Stimulated activated CD4-positive, alpha-beta T cell treated with anti-CD3 and anti-CD28 coated beads, Interleukin-12 subunit alpha, Interleukin-12 subunit beta, amount 100 ng/mL, for 48 hours (primary cell): ENCODE results near the gene IL17RC.
"Not testable (repeated sequence)": the region's sequence is repeated elsewhere in the genome, so short reads cannot be mapped to it uniquely, and the experiment has no call there.

Experiments used
- DNase-seq, 3 donors: peaks; one replicate each; pipeline ENCODE4 v3.0.0-alpha.2; 2020; ENCODE audit warnings: low read depth in 2 of 3, low spot score in 1 of 3

IL17RC gene, protein sequence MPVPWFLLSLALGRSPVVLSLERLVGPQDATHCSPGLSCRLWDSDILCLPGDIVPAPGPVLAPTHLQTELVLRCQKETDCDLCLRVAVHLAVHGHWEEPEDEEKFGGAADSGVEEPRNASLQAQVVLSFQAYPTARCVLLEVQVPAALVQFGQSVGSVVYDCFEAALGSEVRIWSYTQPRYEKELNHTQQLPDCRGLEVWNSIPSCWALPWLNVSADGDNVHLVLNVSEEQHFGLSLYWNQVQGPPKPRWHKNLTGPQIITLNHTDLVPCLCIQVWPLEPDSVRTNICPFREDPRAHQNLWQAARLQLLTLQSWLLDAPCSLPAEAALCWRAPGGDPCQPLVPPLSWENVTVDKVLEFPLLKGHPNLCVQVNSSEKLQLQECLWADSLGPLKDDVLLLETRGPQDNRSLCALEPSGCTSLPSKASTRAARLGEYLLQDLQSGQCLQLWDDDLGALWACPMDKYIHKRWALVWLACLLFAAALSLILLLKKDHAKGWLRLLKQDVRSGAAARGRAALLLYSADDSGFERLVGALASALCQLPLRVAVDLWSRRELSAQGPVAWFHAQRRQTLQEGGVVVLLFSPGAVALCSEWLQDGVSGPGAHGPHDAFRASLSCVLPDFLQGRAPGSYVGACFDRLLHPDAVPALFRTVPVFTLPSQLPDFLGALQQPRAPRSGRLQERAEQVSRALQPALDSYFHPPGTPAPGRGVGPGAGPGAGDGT

GRCh38 chr3:9916734-9917680, at the start of gene IL17RC:
TSS of gene IL17RC (plus strand) at chr3:9917098. CDS start at chr3:9917316, 218 bp downstream.
- DNase-seq = peak in 1 of 3 donors; percentile 46

GRCh38 chr3:9867106-9867505, 49.8 kb upstream of the IL17RC start:
- DNase-seq = no peak

- no peak for DNase-seq
Measured at GRCh38 chr3:9869955-9870354, 46.9 kb upstream of the IL17RC start.

- no peak for DNase-seq
Measured at GRCh38 chr3:9870978-9871377, 45.9 kb upstream of the IL17RC start.

DNA sequence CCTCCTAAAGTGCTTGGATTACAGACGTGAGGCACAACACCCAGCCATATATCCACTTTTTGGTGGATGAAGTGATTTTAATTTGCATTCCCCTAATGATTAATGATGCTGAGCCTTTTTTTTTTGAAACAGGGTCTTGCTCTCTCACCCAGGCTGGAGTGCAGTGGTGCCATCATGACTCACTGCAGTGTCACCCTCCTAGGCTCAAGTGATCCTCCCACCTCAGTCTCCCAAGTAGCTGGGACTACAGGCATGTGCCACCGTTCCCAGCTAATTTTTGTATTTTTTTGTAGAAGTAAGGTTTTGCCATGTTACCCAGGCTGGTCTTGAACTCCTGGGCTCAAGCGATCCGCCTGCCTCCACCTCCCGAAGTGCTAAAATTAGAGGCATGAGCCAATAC, 44.8 kb upstream of the IL17RC start:
- DNase-seq = not testable (repeated sequence)

GRCh38 chr3:9875448-9875847, 41.5 kb upstream of the IL17RC start:
- DNase-seq = no peak

DNA sequence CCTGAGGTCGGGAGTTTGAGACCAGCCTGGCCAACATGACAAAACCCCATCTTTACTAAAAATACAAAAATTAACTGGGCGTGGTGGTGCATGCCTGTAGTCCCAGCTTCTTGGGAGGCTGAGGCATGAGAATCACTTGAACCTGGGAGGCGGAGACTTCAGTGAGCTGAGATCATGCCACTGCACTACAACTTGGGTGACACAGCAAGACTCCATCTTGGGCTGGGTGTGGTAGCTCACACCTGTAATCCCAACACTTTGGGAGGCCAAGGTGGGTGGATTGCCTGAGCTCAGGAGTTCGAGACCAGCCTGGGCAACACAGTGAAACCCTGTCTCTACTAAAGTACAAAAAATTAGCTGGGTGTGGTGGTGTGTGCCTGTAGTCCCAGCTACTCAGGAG, 40.6 kb upstream of the IL17RC start:
- not testable (repeated sequence) for DNase-seq

DNA sequence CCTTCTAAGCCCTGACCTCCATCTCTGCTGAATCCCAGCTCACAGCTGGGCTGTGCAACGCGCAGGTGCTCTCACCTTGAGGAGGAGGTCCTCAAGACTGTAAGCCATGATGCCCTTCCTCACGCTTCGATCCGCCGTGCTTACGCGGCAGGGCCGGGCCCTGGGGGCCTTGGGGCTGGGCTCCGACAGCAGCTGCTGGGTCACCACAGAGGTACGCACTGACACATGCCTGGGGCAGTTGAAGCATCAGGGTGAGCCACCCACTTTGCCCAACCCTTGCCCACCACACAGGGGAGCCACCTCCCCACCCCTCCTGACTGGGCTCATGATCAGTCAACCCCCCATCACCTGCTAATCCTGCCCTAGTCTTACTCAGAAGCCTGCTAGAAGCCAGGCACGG, 39.9 kb upstream of the IL17RC start:
- DNase-seq = no peak

GRCh38 chr3:9878700-9879099, 38.2 kb upstream of the IL17RC start:
- DNase-seq = no peak

- DNase-seq = no peak
Measured at GRCh38 chr3:9879830-9880549, 36.9 kb upstream of the IL17RC start, which contains the start of gene CIDEC. TSS of gene CIDEC (minus strand) at chr3:9880253. CDS start at chr3:9878486, 1,767 bp downstream.

DNA sequence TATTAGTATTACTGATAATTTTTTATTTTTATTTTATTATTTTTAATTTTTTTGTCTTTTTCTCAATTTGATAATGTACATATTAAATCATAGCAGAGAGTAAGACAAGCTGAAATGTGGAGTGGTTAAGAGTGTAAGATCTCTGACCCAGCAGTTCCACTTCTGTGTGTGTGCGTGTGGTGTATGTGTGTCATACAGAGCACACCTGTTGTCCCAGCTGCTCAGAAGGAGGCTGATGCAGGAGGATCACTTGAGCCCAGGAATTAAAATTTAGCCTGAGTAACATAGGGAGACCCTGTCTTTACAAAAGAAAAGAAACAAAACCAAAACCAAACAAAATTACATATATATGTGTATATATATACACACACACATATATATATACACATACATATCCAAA, 35.5 kb upstream of the IL17RC start:
- DNase-seq = no peak

- DNase-seq = no peak
Measured at GRCh38 chr3:9883706-9884554, 33.0 kb upstream of the IL17RC start.

DNA sequence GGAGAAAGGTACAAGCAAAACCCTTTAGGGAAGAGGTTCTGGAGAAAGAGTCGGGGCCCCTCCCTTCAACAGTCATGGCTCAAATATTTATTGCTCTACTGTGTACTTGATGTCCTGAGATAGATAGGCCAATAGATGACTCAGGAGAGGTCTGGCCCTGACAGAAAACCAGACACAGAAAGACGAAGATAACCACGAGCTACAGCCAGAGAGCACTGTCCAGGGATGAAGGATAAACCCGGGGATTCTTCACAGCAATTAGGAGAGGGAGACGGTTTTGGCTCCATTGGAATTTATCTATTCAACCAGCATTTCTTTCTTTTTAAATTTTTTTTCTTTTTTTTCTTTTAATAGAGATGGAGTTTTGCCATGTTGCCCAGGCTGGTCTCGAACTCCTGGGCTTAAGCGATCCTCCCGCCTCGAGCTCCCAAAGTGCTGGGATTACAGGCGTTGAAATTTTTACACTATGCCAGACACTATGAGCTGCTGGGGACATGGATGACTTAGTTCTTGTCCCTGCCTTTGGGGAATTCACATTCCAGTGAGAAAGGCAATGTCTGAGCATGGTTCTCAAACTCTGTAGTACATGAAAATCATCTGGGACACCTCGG, 32.2 kb upstream of the IL17RC start:
- DNase-seq = no peak

GRCh38 chr3:9886328-9886727, 30.6 kb upstream of the IL17RC start:
- DNase-seq = no peak

- DNase-seq = no peak
Measured at GRCh38 chr3:9887480-9887879, 29.4 kb upstream of the IL17RC start.

- no peak for DNase-seq
Measured at GRCh38 chr3:9888540-9888939, 28.4 kb upstream of the IL17RC start.

DNA sequence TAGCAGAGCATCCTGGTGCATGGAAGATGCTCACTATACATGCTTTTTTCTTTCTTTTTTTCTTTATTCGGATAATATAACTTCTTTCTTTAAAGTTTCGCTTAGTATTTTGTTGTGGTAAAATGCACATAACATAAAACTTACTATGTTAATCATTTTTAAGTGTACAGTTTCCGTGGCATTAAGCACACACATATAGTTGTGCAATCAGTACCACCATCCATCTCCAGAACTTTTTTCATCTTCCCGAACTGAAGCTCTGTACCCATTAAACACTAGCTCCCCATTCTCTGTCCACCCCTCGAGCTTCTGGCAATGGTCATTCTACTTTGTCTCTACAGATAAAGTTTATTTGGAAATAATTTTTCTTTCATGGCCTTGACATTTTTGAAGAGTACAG, 27.5 kb upstream of the IL17RC start:
- no peak for DNase-seq

DNA sequence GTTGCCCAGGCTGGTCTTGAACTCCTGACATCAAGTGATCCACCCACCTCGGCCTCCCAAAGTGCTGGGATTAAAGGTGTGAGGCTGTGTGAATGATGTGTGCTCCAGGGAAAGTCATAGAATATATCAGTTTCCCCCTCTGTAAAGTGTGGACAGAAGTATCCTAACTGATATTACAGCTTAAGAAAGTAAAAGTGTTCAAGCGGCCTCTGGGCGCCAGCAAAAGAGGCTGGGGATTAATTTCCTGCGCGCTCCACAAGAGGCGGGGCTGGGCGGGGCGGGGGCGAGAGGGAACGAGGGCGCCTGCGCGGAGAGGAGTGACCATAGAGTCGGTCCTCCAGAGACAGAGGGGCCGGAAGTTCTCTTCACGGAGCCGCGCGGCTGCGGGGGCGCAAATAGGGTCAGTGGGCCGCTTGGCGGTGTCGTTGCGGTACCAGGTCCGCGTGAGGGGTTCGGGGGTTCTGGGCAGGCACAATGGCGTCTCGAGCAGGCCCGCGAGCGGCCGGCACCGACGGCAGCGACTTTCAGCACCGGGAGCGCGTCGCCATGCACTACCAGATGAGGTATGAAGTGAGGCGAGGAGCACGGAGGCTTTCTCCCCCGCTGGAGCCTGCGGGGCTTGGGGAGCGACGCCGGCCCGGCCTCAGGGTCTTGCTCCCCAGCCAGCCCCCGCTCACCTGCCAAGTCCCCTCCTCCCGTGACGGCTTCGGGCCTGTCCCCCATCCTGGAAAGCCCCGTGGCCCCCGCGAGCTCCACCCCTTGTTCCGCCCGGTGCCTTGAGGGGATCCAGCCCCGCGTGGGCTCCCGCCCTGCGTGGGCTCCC, 26.4 kb upstream of the IL17RC start, which contains the start of gene JAGN1:
Gene JAGN1, plus strand, starts transcription at position 362 of the 823 bp plus-strand sequence. Its CDS starts 113 bp downstream, at position 475.
- peak; percentile 88 to 96 (median 89) for DNase-seq
